HG03280 (cell line): ENCODE measurements around the gene CSH2.

Experiments used
- ATAC-seq: cut with Tn5 transposase; IDR thresholded peaks from one replicate; pipeline ENCODE4 v1.9.1; 2021; ENCODE audit warnings: mild to moderate bottlenecking, moderate library complexity; ENCODE audit not compliant: unreplicated experiment

Gene CSH2

GRCh38 chr17:63835167-63835720, 38.2 kb downstream of the CSH2 start:
- no peak for ATAC-seq

GRCh38 chr17:63834431-63835166, 38.9 kb downstream of the CSH2 start:
- ATAC-seq = peak; percentile 53

- no peak for ATAC-seq
Measured at GRCh38 chr17:63833741-63834373, 39.6 kb downstream of the CSH2 start.

- ATAC-seq = no peak
Measured at GRCh38 chr17:63833026-63833740, 40.3 kb downstream of the CSH2 start.

GRCh38 chr17:63832455-63832854, 41.0 kb downstream of the CSH2 start:
- ATAC-seq = no peak

- no peak for ATAC-seq
Measured at GRCh38 chr17:63832014-63832413, 41.5 kb downstream of the CSH2 start.

GRCh38 chr17:63831505-63831904, 42.0 kb downstream of the CSH2 start:
- ATAC-seq = no peak

- no peak for ATAC-seq
Measured at GRCh38 chr17:63830904-63831491, 42.5 kb downstream of the CSH2 start.

GRCh38 chr17:63830278-63830677, 43.2 kb downstream of the CSH2 start:
- ATAC-seq = no peak

GRCh38 chr17:63828936-63829335, 44.5 kb downstream of the CSH2 start:
- no peak for ATAC-seq

GRCh38 chr17:63827801-63828221, 45.7 kb downstream of the CSH2 start:
- no peak for ATAC-seq

- ATAC-seq = peak; percentile 91
Measured at GRCh38 chr17:63827002-63827800, 46.3 kb downstream of the CSH2 start, which contains the start of the genes FTSJ3 and PSMC5. Gene FTSJ3 (minus strand): TSS chr17:63827663. CDS start chr17:63826902, 761 bp downstream. Gene PSMC5 (plus strand): TSS chr17:63827431. CDS start chr17:63827491, 60 bp downstream.

- no peak for ATAC-seq
Measured at GRCh38 chr17:63826468-63827001, 46.9 kb downstream of the CSH2 start.

- ATAC-seq = no peak
Measured at GRCh38 chr17:63824362-63824761, 49.1 kb downstream of the CSH2 start.

GRCh38 chr17:63823659-63824331, 49.7 kb downstream of the CSH2 start:
- no peak for ATAC-seq

GRCh38 chr17:63822537-63822936, 50.9 kb downstream of the CSH2 start:
- ATAC-seq = no peak
